Epithelial cell of esophagus (primary cell): ENCODE results near the gene PRKAG3.

Experiments
- DNase-seq: peaks from one replicate; pipeline ENCODE4 v3.0.0; 2010; ENCODE audit warnings: low read depth
- H3K4me3 ChIP-seq: 2 replicates; pipeline ENCODE4 v1.5.1; 2011; ENCODE audit warnings: mild to moderate bottlenecking, low read length, control low read depth
- TF ChIP-seq, protein P1 (sequence below): IDR thresholded peaks from 2 replicates; pipeline ENCODE4 v1.5.1; 2011; ENCODE audit warnings: low read depth, mild to moderate bottlenecking, low read length, control low read depth, inconsistent platforms; ENCODE audit not compliant: insufficient read depth; ENCODE audit errors: missing control alignments

The PRKAG3 gene

GRCh38 chr2:218831378-218831990, at the start of gene PRKAG3:
Gene PRKAG3 (minus strand): TSS chr2:218831803.
- TF ChIP-seq, protein P1, sequence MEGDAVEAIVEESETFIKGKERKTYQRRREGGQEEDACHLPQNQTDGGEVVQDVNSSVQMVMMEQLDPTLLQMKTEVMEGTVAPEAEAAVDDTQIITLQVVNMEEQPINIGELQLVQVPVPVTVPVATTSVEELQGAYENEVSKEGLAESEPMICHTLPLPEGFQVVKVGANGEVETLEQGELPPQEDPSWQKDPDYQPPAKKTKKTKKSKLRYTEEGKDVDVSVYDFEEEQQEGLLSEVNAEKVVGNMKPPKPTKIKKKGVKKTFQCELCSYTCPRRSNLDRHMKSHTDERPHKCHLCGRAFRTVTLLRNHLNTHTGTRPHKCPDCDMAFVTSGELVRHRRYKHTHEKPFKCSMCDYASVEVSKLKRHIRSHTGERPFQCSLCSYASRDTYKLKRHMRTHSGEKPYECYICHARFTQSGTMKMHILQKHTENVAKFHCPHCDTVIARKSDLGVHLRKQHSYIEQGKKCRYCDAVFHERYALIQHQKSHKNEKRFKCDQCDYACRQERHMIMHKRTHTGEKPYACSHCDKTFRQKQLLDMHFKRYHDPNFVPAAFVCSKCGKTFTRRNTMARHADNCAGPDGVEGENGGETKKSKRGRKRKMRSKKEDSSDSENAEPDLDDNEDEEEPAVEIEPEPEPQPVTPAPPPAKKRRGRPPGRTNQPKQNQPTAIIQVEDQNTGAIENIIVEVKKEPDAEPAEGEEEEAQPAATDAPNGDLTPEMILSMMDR: no peak
- DNase-seq: no peak
- no peak within 1 kb of the TSS for H3K4me3 ChIP-seq

DNA sequence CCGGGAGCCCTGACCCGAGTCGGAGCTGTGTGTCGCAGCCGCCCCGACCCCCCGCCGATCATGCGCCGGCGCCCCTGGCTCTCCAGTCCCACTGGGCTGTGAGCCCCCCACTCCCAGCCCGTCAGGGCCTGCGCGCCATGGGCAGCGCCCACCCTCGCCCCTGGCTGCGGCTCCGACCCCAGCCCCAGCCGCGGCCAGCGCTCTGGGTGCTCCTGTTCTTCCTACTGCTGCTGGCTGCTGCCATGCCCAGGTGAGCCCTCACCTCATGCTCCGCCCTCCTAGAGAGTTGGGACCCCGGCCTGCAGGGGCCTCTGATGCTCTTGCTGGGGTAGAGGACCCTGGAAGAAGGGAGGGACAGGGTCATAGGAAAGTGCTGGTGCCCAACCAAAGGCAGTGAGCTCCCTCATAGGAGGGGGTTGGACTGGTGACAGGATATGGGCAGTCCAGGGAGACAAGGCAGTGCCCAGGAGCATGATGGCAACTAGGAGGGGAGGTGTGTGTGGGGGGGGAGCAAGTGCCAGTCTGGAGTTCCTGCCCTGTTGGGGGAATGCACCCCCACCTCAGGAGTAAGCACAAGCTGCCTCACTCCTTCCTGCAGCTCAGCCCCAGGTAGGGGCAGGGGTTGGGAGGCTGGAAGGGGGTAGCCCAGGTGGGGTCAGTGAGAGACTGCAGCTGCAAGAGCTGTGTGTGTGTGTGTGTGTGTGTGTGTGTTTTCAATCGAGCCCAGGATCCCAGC, 49.4 kb upstream of the PRKAG3 start:
- TF ChIP-seq, protein P1: no peak
- peak overlapping the region; percentile 49 for H3K4me3 ChIP-seq
- no peak for DNase-seq

DNA sequence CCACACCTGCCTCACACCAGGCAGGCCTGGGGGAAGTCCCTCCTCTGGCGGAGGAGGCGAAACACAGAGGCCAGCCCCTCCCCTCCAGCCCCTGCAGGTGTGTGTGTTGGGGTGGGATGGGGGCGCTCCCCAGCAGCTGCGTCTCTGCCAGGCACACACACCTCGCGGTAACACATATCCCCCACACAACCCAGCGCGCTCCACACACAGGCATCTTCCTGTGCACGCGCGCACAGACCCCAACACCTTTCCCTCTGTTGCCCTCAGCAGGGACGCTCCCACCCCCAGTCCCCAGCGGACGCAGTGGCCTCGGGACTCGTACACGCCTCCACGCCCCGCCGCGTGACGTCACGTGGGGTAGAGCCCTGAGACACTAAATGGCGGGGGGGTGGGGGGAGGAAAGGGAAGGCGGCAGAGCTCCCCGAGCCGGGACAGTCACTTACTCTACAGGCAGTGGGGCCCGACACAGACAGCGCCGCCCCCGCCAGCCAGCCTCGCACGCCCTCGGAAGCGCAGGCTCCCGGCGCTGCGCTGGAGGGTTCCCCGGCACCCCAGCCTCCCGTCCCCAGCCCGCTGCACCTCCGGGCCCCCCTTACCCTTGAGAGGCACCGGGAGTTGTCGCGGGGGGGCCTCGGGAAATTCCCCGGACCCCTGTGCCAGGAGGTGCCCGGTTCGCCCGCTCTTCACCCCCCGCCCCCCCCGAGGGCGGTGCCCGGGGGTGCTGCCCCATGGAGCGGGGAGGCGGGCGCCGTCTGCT, 48.7 kb upstream of the PRKAG3 start, which contains the start of gene WNT10A:
Gene WNT10A, plus strand, starts transcription at position 751 of the 757 bp plus-strand sequence. CDS start 144 bp downstream, outside the sequence.
- DNase-seq: no peak
- TF ChIP-seq, protein P1: no peak
- H3K4me3 ChIP-seq: peak within 1 kb of the TSS; percentile 49

- TF ChIP-seq, protein P1: no peak
These were observed 48.1 kb upstream of the PRKAG3 start for GRCh38 chr2:218879776-218880101.

DNA sequence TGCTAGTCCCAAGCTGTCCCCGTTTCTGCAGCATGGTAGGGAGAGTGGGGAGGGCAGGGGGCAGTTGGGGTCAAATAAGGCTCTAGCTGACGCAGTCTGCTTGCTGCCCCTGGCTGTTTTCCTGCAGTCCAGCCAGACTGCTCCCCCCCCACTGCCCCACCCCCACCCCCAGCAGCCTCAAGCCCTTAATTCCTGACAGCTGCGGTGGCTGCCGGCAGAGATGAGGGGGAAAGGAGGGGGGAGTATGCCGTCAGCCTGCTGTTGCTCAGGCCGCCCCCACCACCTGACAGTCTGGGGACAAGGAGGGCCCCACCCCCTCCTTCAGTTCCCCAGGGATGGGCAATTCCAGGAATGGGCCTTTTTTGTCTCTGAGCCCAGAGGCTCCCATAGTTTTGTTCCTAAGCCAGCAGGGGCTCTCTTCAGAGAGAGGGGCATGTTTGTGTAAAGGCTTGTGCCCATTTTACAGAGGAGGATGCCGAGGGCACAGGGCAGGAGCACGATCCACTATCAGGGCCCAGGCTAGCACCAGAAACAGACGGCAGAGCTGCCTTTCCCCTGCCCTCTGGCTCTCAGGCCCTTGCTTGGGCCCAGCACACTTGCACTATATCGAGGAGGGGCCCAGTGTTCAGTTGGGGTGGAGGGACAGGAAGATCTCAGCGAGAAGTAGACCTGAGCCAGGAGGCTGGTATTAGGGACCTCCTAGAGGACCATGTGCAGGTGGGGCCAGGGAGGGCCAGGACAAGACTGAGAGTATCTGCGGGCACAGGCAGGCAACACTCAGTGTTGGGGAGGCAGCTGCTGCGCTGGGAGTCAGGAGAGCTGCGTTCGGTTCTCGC, 47.5 kb upstream of the PRKAG3 start:
- no peak for DNase-seq
- TF ChIP-seq, protein P1: no peak
- no peak overlapping the region for H3K4me3 ChIP-seq

More at GRCh38 chr2:218879776-218880101, 48.1 kb upstream of the PRKAG3 start:
- H3K4me3 ChIP-seq: peak overlapping the region; percentile 49
- DNase-seq: no peak

DNA sequence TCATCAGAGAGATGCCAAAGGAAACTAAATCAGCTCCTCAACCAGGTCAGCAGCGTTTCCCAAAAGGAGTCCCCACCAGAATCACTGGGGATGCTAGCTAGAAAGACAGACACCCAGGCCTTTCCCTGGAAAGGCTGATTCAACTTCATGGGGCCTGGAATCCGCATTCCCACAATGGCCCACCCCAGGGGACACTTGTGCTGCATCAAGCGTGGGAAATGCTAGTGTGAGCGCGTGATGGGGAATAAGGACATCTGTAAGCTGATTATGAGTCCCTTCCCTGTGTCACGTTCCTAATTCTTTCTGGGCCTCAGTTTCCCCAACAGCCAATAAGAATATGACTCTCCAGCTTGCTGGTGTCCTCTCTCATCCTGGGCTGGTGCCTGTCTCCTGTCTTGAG, 46.9 kb upstream of the PRKAG3 start:
- DNase-seq: no peak
- TF ChIP-seq, protein P1: no peak
- H3K4me3 ChIP-seq: no peak overlapping the region
